ENCODE results near the gene JAZF1. TPM values are rescaled to one million over a fixed set of nuclear protein-coding genes. Genes with fewer than 3 reads are reported as not detected.

Gene JAZF1
- total RNA-seq, 2 donors from 2014 or later: 4.0 to 4.9 TPM

DNA sequence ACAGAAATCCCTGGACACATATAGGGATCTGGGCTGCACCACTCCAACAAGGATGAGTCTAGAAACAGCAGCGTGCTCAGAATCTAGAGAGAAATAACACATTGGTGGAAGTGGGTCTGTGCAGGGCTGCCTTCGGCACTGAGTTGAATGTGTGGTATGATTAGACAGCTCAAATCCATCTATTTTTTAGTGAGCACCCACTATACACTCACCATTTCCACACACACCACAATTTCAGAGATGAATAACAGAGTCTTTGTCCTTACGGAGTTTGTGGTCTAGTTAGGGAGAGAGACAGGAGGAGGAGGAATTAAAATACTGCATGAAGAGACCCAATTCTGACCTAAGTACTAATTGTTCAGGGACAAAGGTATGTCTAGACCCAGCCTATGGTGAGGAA, 44.2 kb downstream of the JAZF1 start:
- Histone ChIP-seq H3K27ac (no peak overlapping the region), H3K9me3 (no peaks in the 10 kb centered on the region), H3K36me3 (replicated peaks in 1 of 2; ENCODE audit: insufficient read depth in 1 of 2, low read depth in 2 of 2) (no peaks in the 10 kb centered on the region), H3K4me3 (no peak overlapping the region), H3K4me1 (peaks cover 10% of the 10 kb centered on the region), H3K27me3 (no peaks in the 10 kb centered on the region)
- DNase-seq (no peak), ATAC-seq (no peak)
- intact Hi-C loops (cut with DNase I): no loop called here
- 90 to 97% methylated on average over 3 of the region's 3 CpGs for WGBS, 2 donors
- TF ChIP-seq, protein P1, sequence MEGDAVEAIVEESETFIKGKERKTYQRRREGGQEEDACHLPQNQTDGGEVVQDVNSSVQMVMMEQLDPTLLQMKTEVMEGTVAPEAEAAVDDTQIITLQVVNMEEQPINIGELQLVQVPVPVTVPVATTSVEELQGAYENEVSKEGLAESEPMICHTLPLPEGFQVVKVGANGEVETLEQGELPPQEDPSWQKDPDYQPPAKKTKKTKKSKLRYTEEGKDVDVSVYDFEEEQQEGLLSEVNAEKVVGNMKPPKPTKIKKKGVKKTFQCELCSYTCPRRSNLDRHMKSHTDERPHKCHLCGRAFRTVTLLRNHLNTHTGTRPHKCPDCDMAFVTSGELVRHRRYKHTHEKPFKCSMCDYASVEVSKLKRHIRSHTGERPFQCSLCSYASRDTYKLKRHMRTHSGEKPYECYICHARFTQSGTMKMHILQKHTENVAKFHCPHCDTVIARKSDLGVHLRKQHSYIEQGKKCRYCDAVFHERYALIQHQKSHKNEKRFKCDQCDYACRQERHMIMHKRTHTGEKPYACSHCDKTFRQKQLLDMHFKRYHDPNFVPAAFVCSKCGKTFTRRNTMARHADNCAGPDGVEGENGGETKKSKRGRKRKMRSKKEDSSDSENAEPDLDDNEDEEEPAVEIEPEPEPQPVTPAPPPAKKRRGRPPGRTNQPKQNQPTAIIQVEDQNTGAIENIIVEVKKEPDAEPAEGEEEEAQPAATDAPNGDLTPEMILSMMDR (IDR thresholded peaks at IDR 0.05): no peak
- TF ChIP-seq POLR2A (IDR thresholded peaks at IDR 0.05): no peak

DNA sequence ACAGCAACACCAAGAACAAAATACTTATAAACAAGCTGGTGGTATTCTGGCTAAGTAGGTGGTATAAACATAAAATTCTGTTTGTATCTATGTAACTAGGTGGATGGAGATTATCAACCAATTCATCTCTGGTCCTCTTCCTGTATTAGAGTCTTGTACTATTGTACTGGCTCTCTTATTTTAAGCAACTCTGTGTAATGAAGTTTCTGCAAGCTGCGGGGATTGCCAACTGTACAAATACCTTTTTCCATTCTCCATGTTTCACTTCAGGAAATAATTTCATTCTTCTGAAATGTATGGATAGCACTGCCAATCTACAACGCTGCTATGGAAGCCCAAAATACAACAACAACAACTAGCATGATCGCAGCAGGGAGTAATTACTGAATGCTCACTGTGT, 44.8 kb downstream of the JAZF1 start:
- H3K27ac ChIP-seq: no peak overlapping the region
- H3K9me3 ChIP-seq: no peaks in the 10 kb centered on the region
- 90% methylated on average over 3 of the region's 3 CpGs for WGBS, 2 donors
- no peak for ATAC-seq
- no peaks in the 10 kb centered on the region for H3K27me3 ChIP-seq
- H3K4me3 ChIP-seq: no peak overlapping the region
- peaks cover 10% of the 10 kb centered on the region for H3K4me1 ChIP-seq
- DNase-seq: no peak
- H3K36me3 ChIP-seq (replicated peaks in 1 of 2; ENCODE audit: insufficient read depth in 1 of 2, low read depth in 2 of 2): no peaks in the 10 kb centered on the region
- no peak for TF ChIP-seq POLR2A (IDR thresholded peaks at IDR 0.05)
- intact Hi-C loops (cut with DNase I): no loop called here

DNA sequence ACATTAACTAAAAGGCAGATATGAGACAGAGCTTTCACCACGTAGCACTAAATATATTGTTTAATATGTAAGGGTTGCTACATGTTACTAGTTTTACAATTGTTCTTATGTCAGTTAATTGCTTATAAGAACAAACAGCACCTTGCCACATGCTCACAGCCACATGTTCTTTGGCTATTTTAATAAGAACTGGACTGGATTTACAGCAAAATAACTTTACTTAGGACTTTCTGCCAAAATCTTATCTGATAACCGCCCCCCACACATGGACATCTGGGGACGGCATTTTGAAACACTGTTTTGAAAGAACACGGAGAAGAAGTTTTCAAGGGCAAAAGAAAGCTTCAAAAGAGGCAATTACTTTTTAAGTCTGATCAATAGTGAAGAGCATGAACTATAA, 45.3 kb downstream of the JAZF1 start:
- TF ChIP-seq POLR2A (IDR thresholded peaks at IDR 0.05): no peak
- TF ChIP-seq, protein P1 (IDR thresholded peaks at IDR 0.05): no peak
- no peaks in the 10 kb centered on the region for H3K9me3 ChIP-seq
- peaks cover 10% of the 10 kb centered on the region for H3K4me1 ChIP-seq
- H3K27me3 ChIP-seq: no peaks in the 10 kb centered on the region
- ATAC-seq: peak; percentile 21
- no peaks in the 10 kb centered on the region for H3K36me3 ChIP-seq (replicated peaks in 1 of 2; ENCODE audit: insufficient read depth in 1 of 2, low read depth in 2 of 2)
- intact Hi-C loops (cut with DNase I): no loop called here
- WGBS, 2 donors: 15 to 32% methylated on average over 4 of the region's 4 CpGs
- no peak for DNase-seq
- no peak overlapping the region for H3K27ac ChIP-seq
- no peak overlapping the region for H3K4me3 ChIP-seq

DNA sequence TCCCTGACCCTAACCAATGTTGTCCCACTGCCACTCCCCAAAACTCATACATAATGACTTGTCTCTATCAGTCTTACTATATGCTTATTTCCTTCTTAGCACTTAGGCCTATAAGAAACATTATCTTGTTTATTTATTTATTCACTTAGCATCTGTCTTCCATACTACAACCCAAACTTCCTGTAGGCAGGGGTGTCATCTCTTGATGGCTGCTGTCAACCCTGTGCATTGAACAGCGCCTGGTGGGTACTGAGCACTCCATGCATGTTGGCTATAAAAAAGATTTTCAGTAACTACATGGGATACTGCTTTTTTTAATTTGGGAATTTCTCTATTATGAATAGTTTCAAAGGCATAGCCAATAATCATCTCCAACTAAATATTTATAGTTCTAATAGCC, 46.7 kb downstream of the JAZF1 start:
- no peaks in the 10 kb centered on the region for H3K36me3 ChIP-seq (replicated peaks in 1 of 2; ENCODE audit: insufficient read depth in 1 of 2, low read depth in 2 of 2)
- H3K9me3 ChIP-seq: no peaks in the 10 kb centered on the region
- intact Hi-C loops (cut with DNase I): no loop called here
- no peak for DNase-seq
- 91 to 100% methylated on average over 1 of the region's 1 CpG for WGBS, 2 donors
- H3K4me3 ChIP-seq: no peak overlapping the region
- H3K27me3 ChIP-seq: no peaks in the 10 kb centered on the region
- no peak for TF ChIP-seq POLR2A (IDR thresholded peaks at IDR 0.05)
- TF ChIP-seq, protein P1 (IDR thresholded peaks at IDR 0.05): no peak
- peaks cover 10% of the 10 kb centered on the region for H3K4me1 ChIP-seq
- ATAC-seq: no peak
- H3K27ac ChIP-seq: no peak overlapping the region

DNA sequence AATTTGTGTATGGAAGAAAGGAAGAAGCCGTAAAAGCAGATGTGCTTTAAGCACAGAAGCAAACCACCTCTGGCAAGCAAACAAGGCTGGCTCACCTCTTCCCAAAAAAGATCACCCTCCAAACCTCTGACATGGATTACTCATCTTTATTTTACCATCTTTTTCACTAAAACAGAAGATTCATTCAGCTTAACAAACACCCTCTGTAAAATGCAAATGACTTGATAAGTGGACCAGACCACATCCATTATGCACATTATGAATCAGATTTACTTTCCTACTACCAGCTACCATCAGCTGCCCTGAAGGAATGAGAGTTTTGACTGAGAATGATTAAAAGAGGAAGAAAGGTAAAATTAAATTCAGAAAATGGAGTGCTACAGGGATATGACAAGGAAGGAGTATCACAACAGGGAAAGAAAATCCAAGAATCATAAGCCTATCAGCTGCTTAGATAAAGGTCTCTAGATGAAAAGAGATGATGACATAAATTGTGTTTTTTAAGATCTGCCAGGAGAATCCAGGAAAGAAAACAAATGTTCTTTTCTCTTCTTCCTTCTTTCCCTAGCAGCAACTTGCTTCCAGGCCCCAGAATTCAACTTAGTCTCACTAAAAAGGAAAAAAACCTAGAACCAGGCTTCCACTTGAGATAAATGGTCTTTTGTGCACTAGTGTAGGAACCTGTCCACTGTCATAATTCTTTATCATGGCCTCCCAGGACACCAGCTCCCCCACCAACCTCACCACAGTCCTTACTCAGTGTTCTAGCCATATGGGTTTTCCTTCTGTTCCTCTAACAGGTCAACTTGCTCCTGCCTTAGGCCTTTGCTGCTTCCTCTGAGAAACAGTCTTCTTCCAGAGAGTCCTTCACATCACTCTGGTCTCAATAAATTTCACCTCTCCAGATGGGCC, 47.4 kb downstream of the JAZF1 start:
- WGBS, 2 donors: 90 to 100% methylated on average over 1 of the region's 1 CpG
- H3K36me3 ChIP-seq (replicated peaks in 1 of 2; ENCODE audit: insufficient read depth in 1 of 2, low read depth in 2 of 2): no peaks in the 10 kb centered on the region

More for the DNA sequence above, 47.4 kb downstream of the JAZF1 start:
- H3K27ac ChIP-seq: no peak overlapping the region
- H3K4me3 ChIP-seq: no peak overlapping the region
- no peak for ATAC-seq
- no peak for DNase-seq
- TF ChIP-seq, protein P1 (IDR thresholded peaks at IDR 0.05): no peak
- TF ChIP-seq POLR2A (IDR thresholded peaks at IDR 0.05): no peak
- H3K27me3 ChIP-seq: no peaks in the 10 kb centered on the region
- H3K4me1 ChIP-seq: peaks cover 10% of the 10 kb centered on the region
- intact Hi-C loops (cut with DNase I): no loop called here
- H3K9me3 ChIP-seq: no peaks in the 10 kb centered on the region
